Kidney (tissue), 14 donors: ENCODE results near the gene IRF4. TPM values are rescaled to one million over a fixed set of nuclear protein-coding genes. Genes with fewer than 3 reads are reported as not detected.

ENCODE experiments used
- DNase-seq, 5 donors: peaks; one replicate each; pipeline ENCODE4 v3.0.0-alpha.2; 2013 to 2020
- FAIRE-seq: peaks from 2 replicates; lab custom pipeline; 2012; peaks lifted over from hg19 to GRCh38; lab: Jason Lieb, UNC
- H3K27ac ChIP-seq, 2 donors: one replicate each; pipeline ENCODE4 v1.7.0; 2013; ENCODE audit warnings: low read depth in 2 of 2, low read length in 2 of 2, inconsistent platforms in 1 of 2
- H3K27me3 ChIP-seq: one replicate; pipeline ENCODE4 v1.7.1; 2013; ENCODE audit warnings: low read length, inconsistent platforms; ENCODE audit not compliant: control insufficient read depth, insufficient read depth
- H3K36me3 ChIP-seq, 3 donors: one replicate each; pipeline versions ENCODE4 v1.7.0 to v1.7.1; 2013; ENCODE audit warnings: low read length in 3 of 3, control low read depth in 1 of 3, inconsistent platforms in 1 of 3; ENCODE audit not compliant: insufficient read depth in 3 of 3, control insufficient read depth in 2 of 3
- H3K4me1 ChIP-seq, 3 donors: one replicate each; pipeline versions ENCODE4 v1.7.0 to v1.7.1; 2013; ENCODE audit warnings: low read length in 3 of 3, inconsistent platforms in 1 of 3, low read depth in 1 of 3; ENCODE audit not compliant: control insufficient read depth in 2 of 3, insufficient read depth in 2 of 3
- H3K4me3 ChIP-seq, 3 donors: one replicate each; pipeline versions ENCODE4 v1.7.0 to v1.8.1; 2013; ENCODE audit warnings: low read length in 3 of 3, control low read depth in 1 of 3, inconsistent platforms in 1 of 3
- H3K9ac ChIP-seq, 3 donors: one replicate each; pipeline versions ENCODE4 v1.7.0 to v1.7.1; 2013; ENCODE audit warnings: low read length in 3 of 3, control low read depth in 1 of 3, inconsistent platforms in 1 of 3
- H3K9me3 ChIP-seq, 3 donors: one replicate each; pipeline versions ENCODE4 v1.7.0 to v1.7.1; 2013; ENCODE audit warnings: low read length in 3 of 3, control low read depth in 1 of 3, inconsistent platforms in 1 of 3; ENCODE audit not compliant: control insufficient read depth in 2 of 3, insufficient read depth in 1 of 3
- intact Hi-C: fragments of 100-400 bp; cut with DNase I; formaldehyde crosslinking; loops from one replicate; pipeline ENCODE4 v1.11.1; 2022
- polyA plus RNA-seq: library from polyadenylated mRNA; stranded (reverse); fragments of 350-450 nt; fragmentation: Illumina TruSeq; extraction: RNeasy Lipid Tissue Mini Kit (QIAGEN cat#74804); gene quantifications from one replicate; pipeline ENCODE4 v1.2.3, GENCODE V29; 2014; ENCODE audit warnings: low read depth, low replicate concordance; ENCODE audit not compliant: insufficient read depth
- total RNA-seq: library from RNA; stranded (reverse); fragmentation: NEBNext Ultra II Directional; extraction: Animal tissue kit (Norgen Biotek cat#: 25700); gene quantifications from one replicate; pipeline ENCODE4 v1.2.1, GENCODE V29; 2021
- TF ChIP-seq, protein P1 (sequence below): IDR thresholded peaks from 3 replicates; pipeline ENCODE4 v1.5.1; 2012; ENCODE audit warnings: mild to moderate bottlenecking, moderate library complexity, borderline replicate concordance; ENCODE audit not compliant: insufficient read depth; ENCODE audit errors: extremely low read depth
- donor health status: control.
- donor health status: control.
- donor health status: control.
- donor health status: control.
- donor health status: control.
- donor health status: DM: yes; HTN: yes; CAD: no.
- donor health status: Normal renal cell carcinoma (clear cell type).

IRF4 gene
- total and polyA plus RNA-seq, 2 donors from 2014 or later = 23.7 TPM; not detected in 1

DNA sequence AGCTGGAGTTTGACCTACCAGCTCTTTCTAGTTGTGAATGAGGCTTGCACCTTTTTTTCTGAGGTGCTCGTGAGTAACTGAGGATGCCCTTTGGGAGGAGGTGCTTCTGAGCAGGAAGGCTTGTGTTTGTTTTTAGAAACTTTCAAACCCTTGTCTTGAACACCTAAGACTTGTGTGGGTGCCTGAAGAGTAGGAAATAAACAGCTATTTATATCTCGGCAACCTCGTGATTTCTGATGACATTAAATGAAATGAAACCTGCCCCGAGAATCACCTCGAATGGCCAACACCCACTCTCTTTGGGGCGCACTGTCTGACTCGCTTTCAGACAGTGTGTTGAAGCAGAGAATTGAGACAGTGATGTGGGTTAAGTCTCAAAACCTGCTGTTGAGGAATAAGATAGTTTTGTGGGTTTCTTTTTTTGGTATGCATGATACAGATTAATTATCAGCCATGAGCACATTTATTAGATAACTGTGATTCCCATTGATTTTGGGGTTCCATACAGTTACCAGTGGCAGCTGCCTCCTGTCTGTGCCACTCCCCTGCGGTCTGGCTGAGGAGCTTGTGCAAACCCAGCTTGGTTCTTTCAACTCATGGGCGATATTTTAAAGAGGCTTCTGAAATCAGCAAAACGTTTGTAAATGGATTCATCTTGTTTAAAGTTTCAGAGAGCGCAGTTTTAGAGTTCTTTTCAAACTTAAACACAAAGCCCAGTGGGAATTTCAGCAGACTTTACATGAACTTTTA, 8.4 kb downstream of the IRF4 start:
- Histone ChIP-seq H3K4me1 (no peaks in the 10 kb centered on the region), H3K36me3 (no peaks in the 10 kb centered on the region), H3K27me3 (peaks cover 7% of the 10 kb centered on the region), H3K4me3 (no peak overlapping the region), H3K9me3 (no peaks in the 10 kb centered on the region), H3K27ac (no peak overlapping the region), H3K9ac (no peak overlapping the region)
- DNase-seq = no peak
- no peak for FAIRE-seq
- intact Hi-C loops = no loop called here
- TF ChIP-seq, protein P1, sequence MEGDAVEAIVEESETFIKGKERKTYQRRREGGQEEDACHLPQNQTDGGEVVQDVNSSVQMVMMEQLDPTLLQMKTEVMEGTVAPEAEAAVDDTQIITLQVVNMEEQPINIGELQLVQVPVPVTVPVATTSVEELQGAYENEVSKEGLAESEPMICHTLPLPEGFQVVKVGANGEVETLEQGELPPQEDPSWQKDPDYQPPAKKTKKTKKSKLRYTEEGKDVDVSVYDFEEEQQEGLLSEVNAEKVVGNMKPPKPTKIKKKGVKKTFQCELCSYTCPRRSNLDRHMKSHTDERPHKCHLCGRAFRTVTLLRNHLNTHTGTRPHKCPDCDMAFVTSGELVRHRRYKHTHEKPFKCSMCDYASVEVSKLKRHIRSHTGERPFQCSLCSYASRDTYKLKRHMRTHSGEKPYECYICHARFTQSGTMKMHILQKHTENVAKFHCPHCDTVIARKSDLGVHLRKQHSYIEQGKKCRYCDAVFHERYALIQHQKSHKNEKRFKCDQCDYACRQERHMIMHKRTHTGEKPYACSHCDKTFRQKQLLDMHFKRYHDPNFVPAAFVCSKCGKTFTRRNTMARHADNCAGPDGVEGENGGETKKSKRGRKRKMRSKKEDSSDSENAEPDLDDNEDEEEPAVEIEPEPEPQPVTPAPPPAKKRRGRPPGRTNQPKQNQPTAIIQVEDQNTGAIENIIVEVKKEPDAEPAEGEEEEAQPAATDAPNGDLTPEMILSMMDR = no peak

DNA sequence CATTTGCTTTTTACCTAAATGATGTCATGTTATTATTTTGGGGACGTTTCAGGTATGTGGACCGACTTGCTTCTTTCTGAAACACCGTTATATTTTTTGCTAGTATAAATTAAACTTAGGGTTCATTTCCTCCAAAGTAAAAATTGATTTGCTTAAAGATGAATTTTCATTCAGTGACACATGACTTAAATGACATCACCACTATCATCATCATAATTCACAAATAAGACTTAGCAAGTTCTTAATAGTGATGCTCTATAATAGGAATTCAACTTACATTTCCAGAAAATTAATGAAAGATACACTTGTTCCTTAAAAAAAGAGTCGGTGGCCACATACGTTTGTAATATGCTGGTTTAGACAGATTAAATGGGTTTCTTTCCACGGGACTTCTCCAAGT, 9.3 kb downstream of the IRF4 start:
- FAIRE-seq = no peak

DNA sequence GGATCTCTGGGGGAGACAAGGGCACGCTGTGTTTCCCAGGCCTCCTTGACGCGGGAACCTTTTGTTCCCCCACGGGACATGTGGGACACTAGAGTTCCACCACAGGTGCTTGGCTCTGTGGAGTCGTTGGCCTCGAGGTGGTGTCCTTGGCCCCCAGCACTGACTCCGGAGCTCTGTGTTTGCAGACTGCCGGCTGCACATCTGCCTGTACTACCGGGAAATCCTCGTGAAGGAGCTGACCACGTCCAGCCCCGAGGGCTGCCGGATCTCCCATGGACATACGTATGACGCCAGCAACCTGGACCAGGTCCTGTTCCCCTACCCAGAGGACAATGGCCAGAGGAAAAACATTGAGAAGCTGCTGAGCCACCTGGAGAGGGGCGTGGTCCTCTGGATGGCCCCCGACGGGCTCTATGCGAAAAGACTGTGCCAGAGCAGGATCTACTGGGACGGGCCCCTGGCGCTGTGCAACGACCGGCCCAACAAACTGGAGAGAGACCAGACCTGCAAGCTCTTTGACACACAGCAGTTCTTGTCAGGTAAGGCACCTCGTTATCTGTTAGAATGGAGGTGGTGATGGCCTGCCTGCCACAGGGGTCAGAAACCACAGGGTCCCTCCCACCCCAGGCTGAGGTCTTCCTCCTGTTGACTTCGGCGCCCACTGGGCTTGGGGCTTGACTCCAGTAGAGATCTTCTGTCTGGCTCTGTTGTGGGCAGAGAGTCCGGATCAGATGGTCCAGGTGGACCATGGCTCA, 9.9 kb downstream of the IRF4 start:
- TF ChIP-seq, protein P1 = no peak
- Histone ChIP-seq H3K4me1 (no peaks in the 10 kb centered on the region), H3K4me3 (no peak overlapping the region), H3K9me3 (no peaks in the 10 kb centered on the region), H3K9ac (no peak overlapping the region), H3K36me3 (no peaks in the 10 kb centered on the region), H3K27ac (no peak overlapping the region), H3K27me3 (no peaks in the 10 kb centered on the region)
- intact Hi-C loops = no loop called here
- peak in 1 of 5 donors; percentile 60 for DNase-seq
- FAIRE-seq = no peak

More for the DNA sequence above, 9.3 kb downstream of the IRF4 start:
- no peak overlapping the region for H3K27ac ChIP-seq
- no peaks in the 10 kb centered on the region for H3K9me3 ChIP-seq
- DNase-seq = no peak
- no peak overlapping the region for H3K4me3 ChIP-seq
- no peaks in the 10 kb centered on the region for H3K4me1 ChIP-seq
- H3K27me3 ChIP-seq = peaks cover 2% of the 10 kb centered on the region
- intact Hi-C loops = no loop called here
- TF ChIP-seq, protein P1 = no peak
- no peak overlapping the region for H3K9ac ChIP-seq
- H3K36me3 ChIP-seq = no peaks in the 10 kb centered on the region
